K562 (cell line): Measurements from ENCODE around the gene ZNF165. TPM values are rescaled to one million over a fixed set of nuclear protein-coding genes. Genes with fewer than 3 reads are reported as not detected.

Experiments used
- ATF7 ChIP-seq: fragments of 450-650 bp; IDR thresholded peaks from 2 replicates; pipeline ENCODE4 v1.7.1; 2014; ENCODE audit warnings: mild to moderate bottlenecking, moderate library complexity
- GABPB2 ChIP-seq: fragments of 250-450 bp; sonication (Bioruptor Pico); conservative IDR thresholded peaks from 2 replicates; pipeline ENCODE4 v1.5.1; 2021; ENCODE audit warnings: mild to moderate bottlenecking
- HDGF ChIP-seq: fragments of 450-650 bp; IDR thresholded peaks from 2 replicates; pipeline ENCODE4 v1.6.1; 2016
- KLF16 ChIP-seq: IDR thresholded peaks from 2 replicates; pipeline ENCODE4 v1.6.1; 2016; ENCODE audit warnings: antibody characterized with exemption
- MAFK ChIP-seq: IDR thresholded peaks from 2 replicates; pipeline ENCODE4 v1.6.1; 2011; ENCODE audit warnings: low read length, improper control_type of control experiment
- MCM5 ChIP-seq: fragments of 450-650 bp; IDR thresholded peaks from 2 replicates; pipeline ENCODE4 v1.6.1; 2016; ENCODE audit warnings: low read depth
- NR3C1 ChIP-seq: sonication (generic); formaldehyde crosslinking; IDR thresholded peaks from 2 replicates; pipeline ENCODE4 v1.8.1; 2022; ENCODE audit warnings: missing genetic modification reagents
- PPARD ChIP-seq: fragments of 250-450 bp; sonication (Bioruptor Pico); IDR thresholded peaks from 2 replicates; pipeline ENCODE4 v1.8.0; 2022; ENCODE audit warnings: inconsistent platforms, mild to moderate bottlenecking, moderate library complexity
- SMAD3 ChIP-seq: fragments of 450-650 bp; formaldehyde crosslinking; conservative IDR thresholded peaks from 2 replicates; pipeline ENCODE4 v1.4.0; 2020; ENCODE audit warnings: mild to moderate bottlenecking
- ZFP1 ChIP-seq: fragments of 450-650 bp; formaldehyde crosslinking; IDR thresholded peaks from 2 replicates; pipeline ENCODE4 v1.4.0; 2020; ENCODE audit warnings: mild to moderate bottlenecking, mixed read lengths
- ZKSCAN3 ChIP-seq: fragments of 250-450 bp; sonication (Bioruptor Pico); IDR thresholded peaks from 2 replicates; pipeline ENCODE4 v1.4.0; 2020
- polyA plus RNA-seq, 8 experiments: library from polyadenylated mRNA; depleted of rRNA in 4 of 8; stranded (reverse) in 5 of 8; unstranded in 3 of 8; fragments of >200 nt; fragmentation: Nextera tagmentation in 2 of 8; fragmentation: Illumina TruSeq in 1 of 8; extraction: Ambion mirVana in 2 of 8; extraction: Trizol in 1 of 8; gene quantifications; 2 replicates each; pipeline versions ENCODE4 v1.2.1 to v1.2.3, GENCODE V29; 2011 to 2014; ENCODE audit warnings: inconsistent platforms in 1 of 8, missing spikeins in 1 of 8
- total RNA-seq, 7 experiments: library from RNA; depleted of rRNA in 6 of 7; stranded (reverse); fragments of >200 nt in 6 of 7; fragmentation: Illumina TruSeq in 2 of 7; extraction: Trizol in 2 of 7; gene quantifications; 2 replicates each; pipeline versions ENCODE4 v1.2.1 to v1.2.3, GENCODE V29; 2011 to 2021; ENCODE audit warnings: low replicate concordance in 1 of 7
- TF ChIP-seq, protein P1 (sequence below): fragments of 450-650 bp; IDR thresholded peaks from 2 replicates; pipeline ENCODE4 v1.6.1; 2017; ENCODE audit warnings: antibody characterized with exemption
- TF ChIP-seq, protein P2 (sequence below): sonication (generic); formaldehyde crosslinking; IDR thresholded peaks from 2 replicates; pipeline ENCODE4 v1.8.1; 2023; ENCODE audit warnings: mild to moderate bottlenecking, missing genetic modification reagents
- TF ChIP-seq, protein P3 (sequence below): sonication (generic); formaldehyde crosslinking; IDR thresholded peaks from 2 replicates; pipeline ENCODE4 v1.8.0; 2022; ENCODE audit warnings: mild to moderate bottlenecking, low read depth, missing genetic modification reagents
- TF ChIP-seq, protein P4 (sequence below): sonication (generic); formaldehyde crosslinking; IDR thresholded peaks from 2 replicates; pipeline ENCODE4 v1.8.0; 2022; ENCODE audit warnings: mild to moderate bottlenecking, missing genetic modification reagents, borderline replicate concordance

The ZNF165 gene
- total and polyA plus RNA-seq, 9 of the 15 experiments (the other 6 are each of a cell fraction or from before 2014, with no cell fraction given), result 0.82 to 3.6 (median 1.2) TPM

DNA sequence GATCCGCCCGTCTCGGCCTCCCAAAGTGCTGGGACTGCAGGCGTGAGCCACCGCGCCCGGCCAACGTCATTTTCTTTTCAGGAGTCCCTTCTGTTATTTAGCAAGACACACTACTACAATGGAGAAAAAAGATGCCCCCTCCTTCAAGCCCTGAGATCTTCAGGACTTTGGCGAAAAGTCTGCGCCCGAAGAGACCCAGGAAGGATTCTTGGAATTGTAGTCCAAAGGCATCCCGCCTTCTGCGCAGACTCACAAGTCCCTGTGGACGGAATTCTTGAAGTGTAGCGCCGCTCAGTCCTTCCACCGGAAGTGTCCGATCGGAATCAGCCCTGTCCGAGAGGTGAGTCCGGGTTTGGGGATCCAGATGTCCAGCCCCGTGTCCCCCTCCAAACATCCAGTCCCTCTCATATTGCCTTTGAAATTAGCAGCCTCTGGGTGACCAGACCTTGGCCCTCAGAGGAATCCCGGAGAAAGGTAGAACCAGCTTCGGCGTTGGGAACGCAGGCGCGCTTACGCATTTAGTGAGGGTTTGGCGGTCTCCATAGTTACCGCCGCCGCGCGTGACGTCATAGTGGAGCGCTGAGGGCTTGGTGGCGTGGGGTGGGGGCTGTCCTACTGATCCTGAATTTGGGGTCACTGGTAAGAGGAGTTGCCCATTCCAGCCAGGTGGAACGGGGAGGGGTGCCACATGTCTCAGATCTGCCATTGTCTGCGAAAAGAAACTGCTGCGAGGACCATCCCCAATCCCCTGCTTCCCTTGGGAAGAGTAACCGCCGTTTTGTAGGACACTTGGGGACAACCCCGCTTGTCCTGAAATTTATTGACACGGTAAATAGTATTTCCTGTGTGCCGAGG, 490 bp downstream of the ZNF165 start (continued):
- TF ChIP-seq GABPB2 (CRISPR knock-in tag) (no peak; the same call in 1 of the 2 replicates), MCM5 (no peak), SMAD3 (no peak), PPARD (no peak), ATF7 (peak; percentile 99), ZFP1 (CRISPR knock-in tag) (no peak), ZKSCAN3 (CRISPR knock-in tag) (no peak), HDGF (no peak), KLF16 (no peak), MAFK (peak; percentile 37; the same call in 1 of the 2 replicates), NR3C1 (no peak)
- TF ChIP-seq, protein P1, sequence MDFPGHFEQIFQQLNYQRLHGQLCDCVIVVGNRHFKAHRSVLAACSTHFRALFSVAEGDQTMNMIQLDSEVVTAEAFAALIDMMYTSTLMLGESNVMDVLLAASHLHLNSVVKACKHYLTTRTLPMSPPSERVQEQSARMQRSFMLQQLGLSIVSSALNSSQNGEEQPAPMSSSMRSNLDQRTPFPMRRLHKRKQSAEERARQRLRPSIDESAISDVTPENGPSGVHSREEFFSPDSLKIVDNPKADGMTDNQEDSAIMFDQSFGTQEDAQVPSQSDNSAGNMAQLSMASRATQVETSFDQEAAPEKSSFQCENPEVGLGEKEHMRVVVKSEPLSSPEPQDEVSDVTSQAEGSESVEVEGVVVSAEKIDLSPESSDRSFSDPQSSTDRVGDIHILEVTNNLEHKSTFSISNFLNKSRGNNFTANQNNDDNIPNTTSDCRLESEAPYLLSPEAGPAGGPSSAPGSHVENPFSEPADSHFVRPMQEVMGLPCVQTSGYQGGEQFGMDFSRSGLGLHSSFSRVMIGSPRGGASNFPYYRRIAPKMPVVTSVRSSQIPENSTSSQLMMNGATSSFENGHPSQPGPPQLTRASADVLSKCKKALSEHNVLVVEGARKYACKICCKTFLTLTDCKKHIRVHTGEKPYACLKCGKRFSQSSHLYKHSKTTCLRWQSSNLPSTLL, result no peak
- TF ChIP-seq, protein P2, sequence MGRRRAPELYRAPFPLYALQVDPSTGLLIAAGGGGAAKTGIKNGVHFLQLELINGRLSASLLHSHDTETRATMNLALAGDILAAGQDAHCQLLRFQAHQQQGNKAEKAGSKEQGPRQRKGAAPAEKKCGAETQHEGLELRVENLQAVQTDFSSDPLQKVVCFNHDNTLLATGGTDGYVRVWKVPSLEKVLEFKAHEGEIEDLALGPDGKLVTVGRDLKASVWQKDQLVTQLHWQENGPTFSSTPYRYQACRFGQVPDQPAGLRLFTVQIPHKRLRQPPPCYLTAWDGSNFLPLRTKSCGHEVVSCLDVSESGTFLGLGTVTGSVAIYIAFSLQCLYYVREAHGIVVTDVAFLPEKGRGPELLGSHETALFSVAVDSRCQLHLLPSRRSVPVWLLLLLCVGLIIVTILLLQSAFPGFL (CRISPR knock-in tag), result no peak
- TF ChIP-seq, protein P3, sequence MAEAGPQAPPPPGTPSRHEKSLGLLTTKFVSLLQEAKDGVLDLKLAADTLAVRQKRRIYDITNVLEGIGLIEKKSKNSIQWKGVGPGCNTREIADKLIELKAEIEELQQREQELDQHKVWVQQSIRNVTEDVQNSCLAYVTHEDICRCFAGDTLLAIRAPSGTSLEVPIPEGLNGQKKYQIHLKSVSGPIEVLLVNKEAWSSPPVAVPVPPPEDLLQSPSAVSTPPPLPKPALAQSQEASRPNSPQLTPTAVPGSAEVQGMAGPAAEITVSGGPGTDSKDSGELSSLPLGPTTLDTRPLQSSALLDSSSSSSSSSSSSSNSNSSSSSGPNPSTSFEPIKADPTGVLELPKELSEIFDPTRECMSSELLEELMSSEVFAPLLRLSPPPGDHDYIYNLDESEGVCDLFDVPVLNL, result no peak; the same call in 1 of the 2 replicates
- TF ChIP-seq, protein P4, sequence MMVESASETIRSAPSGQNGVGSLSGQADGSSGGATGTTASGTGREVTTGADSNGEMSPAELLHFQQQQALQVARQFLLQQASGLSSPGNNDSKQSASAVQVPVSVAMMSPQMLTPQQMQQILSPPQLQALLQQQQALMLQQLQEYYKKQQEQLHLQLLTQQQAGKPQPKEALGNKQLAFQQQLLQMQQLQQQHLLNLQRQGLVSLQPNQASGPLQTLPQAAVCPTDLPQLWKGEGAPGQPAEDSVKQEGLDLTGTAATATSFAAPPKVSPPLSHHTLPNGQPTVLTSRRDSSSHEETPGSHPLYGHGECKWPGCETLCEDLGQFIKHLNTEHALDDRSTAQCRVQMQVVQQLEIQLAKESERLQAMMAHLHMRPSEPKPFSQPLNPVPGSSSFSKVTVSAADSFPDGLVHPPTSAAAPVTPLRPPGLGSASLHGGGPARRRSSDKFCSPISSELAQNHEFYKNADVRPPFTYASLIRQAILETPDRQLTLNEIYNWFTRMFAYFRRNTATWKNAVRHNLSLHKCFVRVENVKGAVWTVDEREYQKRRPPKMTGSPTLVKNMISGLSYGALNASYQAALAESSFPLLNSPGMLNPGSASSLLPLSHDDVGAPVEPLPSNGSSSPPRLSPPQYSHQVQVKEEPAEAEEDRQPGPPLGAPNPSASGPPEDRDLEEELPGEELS (CRISPR knock-in tag), result no peak; the same call in 1 of the 2 replicates
